Neutrophil (primary cell): Measurements from ENCODE around the gene NNT.
"Not testable (repeated sequence)": the region's sequence is repeated elsewhere in the genome, so short reads cannot be mapped to it uniquely, and the experiment has no call there.

ENCODE experiments used
- H3K27ac ChIP-seq: fragments of 200-600 bp; sonication (generic); 2 replicates; pipeline ENCODE4 v1.5.1; 2016; ENCODE audit warnings: mild to moderate bottlenecking, moderate library complexity
- H3K27me3 ChIP-seq: fragments of 200-600 bp; sonication (generic); 2 replicates; pipeline ENCODE4 v1.6.0; 2016; ENCODE audit warnings: mild to moderate bottlenecking
- H3K36me3 ChIP-seq: fragments of 200-600 bp; sonication (generic); 2 replicates; pipeline ENCODE4 v1.5.1; 2017
- H3K4me1 ChIP-seq, 2 experiments: fragments of 200-600 bp in 1 of 2; sonication (generic) in 1 of 2; 1 replicate in 1 of 2; 2 replicates in 1 of 2; pipeline versions ENCODE4 v1.5.1 to v1.6.1; 2013 to 2016; ENCODE audit warnings: low read depth in 1 of 2, low read length in 1 of 2, mild to moderate bottlenecking in 1 of 2, moderate library complexity in 1 of 2; ENCODE audit not compliant: control insufficient read depth in 1 of 2, insufficient read depth in 1 of 2
- H3K4me3 ChIP-seq, 2 experiments: fragments of 200-600 bp in 1 of 2; sonication (generic) in 1 of 2; 1 replicate in 1 of 2; 2 replicates in 1 of 2; pipeline ENCODE4 v1.5.1; 2013 to 2016; ENCODE audit warnings: low read depth in 1 of 2, low read length in 1 of 2, mild to moderate bottlenecking in 1 of 2, moderate library complexity in 1 of 2
- H3K9me3 ChIP-seq: fragments of 200-600 bp; sonication (generic); 2 replicates; pipeline ENCODE4 v1.5.1; 2016
- TF ChIP-seq, protein P1 (sequence below): fragments of 200-600 bp; sonication (generic); IDR thresholded peaks from 2 replicates; pipeline ENCODE4 v1.5.1; 2016; ENCODE audit warnings: antibody characterized with exemption

NNT gene

DNA sequence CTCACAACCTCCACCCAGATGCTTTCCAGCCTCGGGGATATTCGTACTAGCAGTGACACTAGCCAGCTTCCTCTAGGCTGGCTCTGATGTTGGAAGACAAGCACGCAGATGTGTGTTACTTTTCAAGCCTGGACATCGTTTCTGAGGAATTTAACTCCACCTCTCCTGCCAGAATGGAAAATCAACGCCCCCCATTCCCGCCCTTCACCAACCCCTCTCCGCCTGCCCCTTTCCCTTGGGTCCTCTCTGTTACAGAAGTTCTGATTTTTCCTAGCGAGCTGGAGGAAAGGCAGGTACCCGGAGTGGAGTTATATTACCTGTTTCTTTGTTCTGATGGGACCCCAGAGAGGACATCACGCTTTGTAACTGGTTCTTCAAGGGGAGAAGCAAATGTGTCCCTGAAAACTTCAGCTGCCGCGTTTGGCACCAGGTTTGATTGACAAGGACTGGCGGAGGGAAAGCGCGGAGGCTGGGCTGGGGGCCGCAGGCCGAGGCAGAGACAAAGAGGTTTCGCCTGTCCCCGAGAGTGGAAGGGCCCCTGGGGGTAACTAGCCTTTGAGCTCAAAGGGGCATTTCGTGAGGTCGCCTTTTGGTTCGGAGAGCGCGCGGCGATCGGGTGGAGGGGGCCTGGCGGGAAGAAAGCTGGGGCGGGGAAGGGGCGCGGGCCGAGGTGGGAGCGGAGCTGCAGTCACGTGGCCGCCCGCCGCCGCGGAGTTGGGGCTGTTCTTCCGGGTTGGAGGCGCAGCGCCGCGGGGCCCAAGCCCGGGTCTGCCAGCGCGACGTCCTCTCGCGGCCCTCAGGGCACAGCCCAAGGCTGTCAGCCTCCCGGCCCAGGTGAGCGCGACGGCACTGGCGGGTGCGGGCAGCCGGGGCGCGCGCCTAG, at the start of gene NNT:
Gene NNT (plus strand): TSS at position 720 of the 883 bp plus-strand sequence. CDS start 6,016 bp downstream, outside the sequence.
- Histone ChIP-seq H3K4me1 (peaks cover 24 to 28% of the 10 kb centered on the region in 2 experiments), H3K4me3 (peak within 1 kb of the TSS; percentile 64 to 85), H3K27ac (peak within 1 kb of the TSS; percentile 74), H3K9me3 (no peaks in the 10 kb centered on the region), H3K27me3 (no peaks in the 10 kb centered on the region), H3K36me3 (no peaks in the 10 kb centered on the region)
- TF ChIP-seq, protein P1, sequence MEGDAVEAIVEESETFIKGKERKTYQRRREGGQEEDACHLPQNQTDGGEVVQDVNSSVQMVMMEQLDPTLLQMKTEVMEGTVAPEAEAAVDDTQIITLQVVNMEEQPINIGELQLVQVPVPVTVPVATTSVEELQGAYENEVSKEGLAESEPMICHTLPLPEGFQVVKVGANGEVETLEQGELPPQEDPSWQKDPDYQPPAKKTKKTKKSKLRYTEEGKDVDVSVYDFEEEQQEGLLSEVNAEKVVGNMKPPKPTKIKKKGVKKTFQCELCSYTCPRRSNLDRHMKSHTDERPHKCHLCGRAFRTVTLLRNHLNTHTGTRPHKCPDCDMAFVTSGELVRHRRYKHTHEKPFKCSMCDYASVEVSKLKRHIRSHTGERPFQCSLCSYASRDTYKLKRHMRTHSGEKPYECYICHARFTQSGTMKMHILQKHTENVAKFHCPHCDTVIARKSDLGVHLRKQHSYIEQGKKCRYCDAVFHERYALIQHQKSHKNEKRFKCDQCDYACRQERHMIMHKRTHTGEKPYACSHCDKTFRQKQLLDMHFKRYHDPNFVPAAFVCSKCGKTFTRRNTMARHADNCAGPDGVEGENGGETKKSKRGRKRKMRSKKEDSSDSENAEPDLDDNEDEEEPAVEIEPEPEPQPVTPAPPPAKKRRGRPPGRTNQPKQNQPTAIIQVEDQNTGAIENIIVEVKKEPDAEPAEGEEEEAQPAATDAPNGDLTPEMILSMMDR: peak; percentile 8

DNA sequence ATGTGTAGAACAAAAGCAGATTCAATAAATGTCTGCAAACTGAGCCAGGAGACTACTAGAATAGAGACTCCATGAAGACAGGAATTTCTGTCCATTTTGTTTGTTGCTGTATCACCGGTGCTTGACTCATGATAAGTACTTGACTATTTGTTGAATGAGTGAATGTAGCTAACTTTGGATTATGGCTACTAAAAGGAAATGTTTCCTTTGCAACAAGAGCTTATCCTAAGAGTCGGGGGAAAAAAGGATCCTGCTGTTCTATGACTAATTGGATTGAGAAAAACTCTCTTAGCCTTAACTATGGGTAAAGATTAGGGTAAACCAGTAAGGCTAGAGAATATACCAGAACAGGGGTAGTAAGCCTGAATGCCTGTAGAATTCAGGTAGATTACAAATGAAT, 49.6 kb upstream of the NNT start:
- TF ChIP-seq, protein P1: no peak
- peaks cover 14 to 17% of the 10 kb centered on the region in 2 experiments for H3K4me1 ChIP-seq
- no peaks in the 10 kb centered on the region for H3K27me3 ChIP-seq
- H3K36me3 ChIP-seq: peaks cover 6% of the 10 kb centered on the region
- no peaks in the 10 kb centered on the region for H3K9me3 ChIP-seq
- no peak overlapping the region for H3K27ac ChIP-seq
- no peak overlapping the region for H3K4me3 ChIP-seq

- no peak overlapping the region for H3K27ac ChIP-seq
These were observed 48.5 kb upstream of the NNT start for GRCh38 chr5:43554497-43554896.

DNA sequence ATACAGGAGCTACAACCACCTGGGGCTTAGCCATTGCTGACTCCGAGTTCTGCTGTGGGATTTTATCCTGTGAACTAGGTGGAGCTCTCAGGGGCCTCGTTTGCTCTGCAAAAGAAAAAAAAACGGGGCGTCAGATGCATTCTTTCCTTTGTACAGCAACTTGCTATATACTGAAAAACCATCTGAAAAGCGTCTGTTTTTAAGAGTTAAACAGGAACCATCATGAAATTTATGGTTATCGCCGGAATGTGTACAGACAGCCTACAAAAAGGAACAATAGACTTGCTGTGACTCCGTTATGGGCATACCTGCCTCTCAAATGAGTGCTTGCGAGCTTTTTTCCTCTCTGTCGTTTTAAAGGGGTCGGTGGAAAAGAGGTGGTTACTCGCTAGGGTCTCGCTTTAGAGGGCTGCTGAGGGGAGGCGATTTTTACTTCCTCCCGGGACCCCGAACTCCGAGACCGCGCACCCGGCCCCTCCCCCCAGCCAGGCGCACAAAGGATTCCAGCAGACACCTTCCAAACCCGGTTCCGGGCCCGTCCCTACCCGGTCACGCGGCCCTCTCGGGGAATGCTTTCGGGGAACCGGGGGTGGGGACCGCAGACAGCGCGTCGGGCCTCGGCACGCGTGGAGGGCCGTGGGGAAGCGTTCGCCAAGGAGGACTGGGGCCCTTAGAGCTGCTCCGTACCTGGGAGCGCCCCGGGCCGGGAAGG, 46.9 kb upstream of the NNT start:
- TF ChIP-seq, protein P1: no peak
- H3K9me3 ChIP-seq: no peaks in the 10 kb centered on the region
- peaks cover 6% of the 10 kb centered on the region for H3K27me3 ChIP-seq
- peaks cover 14 to 17% of the 10 kb centered on the region in 2 experiments for H3K4me1 ChIP-seq
- peaks cover 6% of the 10 kb centered on the region for H3K36me3 ChIP-seq
- peak overlapping the region; percentile 91 for H3K27ac ChIP-seq
- peak overlapping the region; percentile 78 to 79 for H3K4me3 ChIP-seq

More at GRCh38 chr5:43554497-43554896, 48.5 kb upstream of the NNT start:
- TF ChIP-seq, protein P1: no peak
- Histone ChIP-seq H3K9me3 (no peaks in the 10 kb centered on the region), H3K4me3 (no peak overlapping the region), H3K27me3 (no peaks in the 10 kb centered on the region), H3K36me3 (peaks cover 6% of the 10 kb centered on the region), H3K4me1 (peaks cover 14 to 17% of the 10 kb centered on the region in 2 experiments)

- H3K36me3 ChIP-seq, H3K27me3 ChIP-seq, H3K9me3 ChIP-seq: not testable (repeated sequence)
- H3K4me1 ChIP-seq: peaks cover 14 to 17% of the 10 kb centered on the region in 2 experiments
- peak overlapping the region; percentile 78 to 79 for H3K4me3 ChIP-seq
- H3K27ac ChIP-seq: peak overlapping the region; percentile 91
These were observed 46.4 kb upstream of the NNT start for GRCh38 chr5:43556607-43556856.
